Bronchial epithelial cell (primary cell): ENCODE results near the gene EVI2B. TPM values are rescaled to one million over a fixed set of nuclear protein-coding genes. Genes with fewer than 3 reads are reported as not detected.

Experiments used
- DNase-seq: peaks from one replicate; pipeline ENCODE4 v3.0.0-alpha.2; 2010; ENCODE audit warnings: low read depth
- FAIRE-seq: peaks from 2 replicates; lab custom pipeline; 2011; peaks lifted over from hg19 to GRCh38; lab: Jason Lieb, UNC
- H3K27me3 ChIP-seq: 2 replicates; pipeline ENCODE4 v1.5.1; 2011; ENCODE audit warnings: low read length; ENCODE audit not compliant: control insufficient read depth, insufficient read depth
- H3K36me3 ChIP-seq: 2 replicates; pipeline ENCODE4 v1.5.1; 2011; ENCODE audit warnings: low read length; ENCODE audit not compliant: control insufficient read depth, insufficient read depth
- H3K4me3 ChIP-seq: 2 replicates; pipeline ENCODE4 v1.5.1; 2011; ENCODE audit warnings: mild to moderate bottlenecking, low read depth, low read length, control low read depth
- total RNA-seq: library from RNA; depleted of rRNA; stranded (reverse); fragments of >200 nt; gene quantifications from 2 replicates; pipeline ENCODE4 v1.2.1, GENCODE V29; 2014
- TF ChIP-seq, protein P1 (sequence below): IDR thresholded peaks from 2 replicates; pipeline ENCODE4 v1.5.1; 2011; ENCODE audit warnings: mild to moderate bottlenecking, moderate library complexity, low read length, control low read depth, inconsistent platforms; ENCODE audit not compliant: insufficient read depth, severe bottlenecking

The EVI2B gene
- total RNA-seq, 1 donor from 2014 or later = not detected

DNA sequence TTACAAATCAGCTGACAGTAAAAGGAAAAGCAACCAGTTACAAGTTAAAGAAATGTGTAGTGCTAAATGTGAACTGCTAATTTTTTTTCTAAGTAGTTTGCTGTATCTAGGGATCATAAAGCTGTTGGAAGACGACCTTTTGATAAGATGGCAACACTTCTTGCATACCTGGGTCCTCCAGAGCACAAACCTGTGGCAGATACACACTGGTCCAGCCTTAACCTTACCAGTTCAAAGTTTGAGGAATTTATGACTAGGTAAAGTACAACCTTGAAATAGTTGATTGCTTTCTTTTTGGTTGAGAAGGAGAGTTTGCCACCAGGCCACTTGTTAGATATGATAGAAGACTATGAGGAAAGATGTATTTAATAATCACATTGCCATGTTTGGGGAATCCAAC is 52.3 kb downstream of the EVI2B start:
- H3K36me3 ChIP-seq = no peaks in the 10 kb centered on the region
- no peak overlapping the region for H3K4me3 ChIP-seq
- no peaks in the 10 kb centered on the region for H3K27me3 ChIP-seq
- DNase-seq (no peak), FAIRE-seq (no peak)
- TF ChIP-seq, protein P1, sequence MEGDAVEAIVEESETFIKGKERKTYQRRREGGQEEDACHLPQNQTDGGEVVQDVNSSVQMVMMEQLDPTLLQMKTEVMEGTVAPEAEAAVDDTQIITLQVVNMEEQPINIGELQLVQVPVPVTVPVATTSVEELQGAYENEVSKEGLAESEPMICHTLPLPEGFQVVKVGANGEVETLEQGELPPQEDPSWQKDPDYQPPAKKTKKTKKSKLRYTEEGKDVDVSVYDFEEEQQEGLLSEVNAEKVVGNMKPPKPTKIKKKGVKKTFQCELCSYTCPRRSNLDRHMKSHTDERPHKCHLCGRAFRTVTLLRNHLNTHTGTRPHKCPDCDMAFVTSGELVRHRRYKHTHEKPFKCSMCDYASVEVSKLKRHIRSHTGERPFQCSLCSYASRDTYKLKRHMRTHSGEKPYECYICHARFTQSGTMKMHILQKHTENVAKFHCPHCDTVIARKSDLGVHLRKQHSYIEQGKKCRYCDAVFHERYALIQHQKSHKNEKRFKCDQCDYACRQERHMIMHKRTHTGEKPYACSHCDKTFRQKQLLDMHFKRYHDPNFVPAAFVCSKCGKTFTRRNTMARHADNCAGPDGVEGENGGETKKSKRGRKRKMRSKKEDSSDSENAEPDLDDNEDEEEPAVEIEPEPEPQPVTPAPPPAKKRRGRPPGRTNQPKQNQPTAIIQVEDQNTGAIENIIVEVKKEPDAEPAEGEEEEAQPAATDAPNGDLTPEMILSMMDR = no peak

DNA sequence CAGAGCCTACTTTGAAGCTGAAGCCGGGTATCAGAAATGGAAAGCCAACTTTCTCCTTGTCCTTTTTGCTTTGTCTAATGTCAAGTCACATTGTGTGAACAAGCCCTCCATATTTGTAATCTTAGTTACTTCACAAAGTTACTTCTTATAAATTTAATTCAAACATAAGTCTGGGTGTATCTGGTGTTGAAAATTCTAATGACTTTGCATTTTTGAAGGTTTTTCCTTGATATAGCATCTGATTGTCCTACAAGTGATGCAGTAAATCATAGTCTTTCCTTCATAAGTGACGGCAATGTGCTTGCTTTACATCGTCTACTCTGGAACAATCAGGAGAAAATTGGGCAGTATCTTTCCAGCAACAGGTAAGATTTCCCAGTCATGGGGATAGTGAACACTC is 53.7 kb downstream of the EVI2B start:
- no peak for FAIRE-seq
- Histone ChIP-seq H3K27me3 (no peaks in the 10 kb centered on the region), H3K4me3 (no peak overlapping the region), H3K36me3 (no peaks in the 10 kb centered on the region)
- no peak for DNase-seq
- TF ChIP-seq, protein P1 = no peak

DNA sequence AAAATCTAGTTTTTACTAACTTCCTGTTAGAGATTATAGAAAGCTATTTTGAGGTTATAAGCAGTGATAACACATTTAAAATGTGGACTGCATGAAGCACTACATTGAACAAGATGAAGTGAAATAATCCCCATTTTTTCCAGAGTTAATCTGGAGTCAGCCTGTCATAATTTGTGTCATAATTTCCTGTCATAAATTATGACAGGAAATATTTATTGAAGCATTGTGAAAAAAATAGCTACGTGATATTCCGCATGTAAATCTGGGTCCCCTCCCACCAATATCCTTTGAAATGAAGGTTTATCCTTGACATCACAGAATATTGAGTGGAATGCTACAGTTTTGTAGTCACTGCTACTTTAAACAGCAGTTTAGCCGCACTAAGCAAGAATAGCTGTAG is 56.9 kb downstream of the EVI2B start:
- Histone ChIP-seq H3K36me3 (no peaks in the 10 kb centered on the region), H3K4me3 (no peak overlapping the region), H3K27me3 (no peaks in the 10 kb centered on the region)
- TF ChIP-seq, protein P1 = no peak
- FAIRE-seq (no peak), DNase-seq (no peak)

DNA sequence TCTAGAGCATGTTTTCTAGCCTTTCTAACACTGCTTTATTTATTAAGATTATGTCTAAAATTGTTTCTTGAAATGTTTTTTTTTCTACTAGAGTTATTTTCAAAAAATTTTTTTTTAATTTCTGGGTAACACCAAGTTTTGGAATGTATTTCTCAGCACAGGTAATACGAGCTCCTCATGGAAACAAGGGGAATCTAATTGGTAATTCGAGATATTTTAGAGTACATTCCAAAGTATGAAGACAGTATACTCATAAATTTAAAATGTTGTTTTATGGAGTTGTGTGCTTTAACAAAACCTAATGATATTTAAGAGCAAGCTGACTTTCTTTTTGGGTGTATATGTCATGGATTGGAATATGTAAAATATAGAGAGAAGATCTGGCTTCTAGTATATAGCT is 59.2 kb downstream of the EVI2B start:
- Histone ChIP-seq H3K36me3 (no peaks in the 10 kb centered on the region), H3K27me3 (no peaks in the 10 kb centered on the region), H3K4me3 (no peak overlapping the region)
- TF ChIP-seq, protein P1 = no peak
- no peak for FAIRE-seq
- no peak for DNase-seq

Other genes with a start within 250 kb of the EVI2B start
- 28.4 and 33.2 TPM in 2 replicates for gene NF1, start 219.1 kb downstream of the EVI2B start, total RNA-seq
- gene OMG, start 16.8 kb downstream of the EVI2B start, total RNA-seq = not detected in 2 replicates
- not detected in 2 replicates for gene EVI2A, start 7.6 kb upstream of the EVI2B start, total RNA-seq
- 16.4 and 17.6 TPM in 2 replicates for gene RAB11FIP4, start 77.6 kb upstream of the EVI2B start, total RNA-seq